CD4-positive, alpha-beta T cell treated with Interleukin-1 beta for 1 hour (primary cell): ENCODE measurements around the gene ACOX2.

Experiments
- DNase-seq, 2 donors: peaks; one replicate each; pipeline ENCODE4 v3.0.0-alpha.2; 2020 to 2022

Gene ACOX2

GRCh38 chr3:58470363-58471024 is 66.5 kb downstream of the ACOX2 start:
- DNase-seq, result no peak

GRCh38 chr3:58469096-58469495 is 67.9 kb downstream of the ACOX2 start:
- no peak for DNase-seq

GRCh38 chr3:58466899-58467563 is 70.0 kb downstream of the ACOX2 start:
- no peak for DNase-seq

GRCh38 chr3:58464866-58465265 is 72.1 kb downstream of the ACOX2 start:
- DNase-seq, result no peak

GRCh38 chr3:58463942-58464271 is 73.1 kb downstream of the ACOX2 start:
- DNase-seq, result no peak

- DNase-seq, result peak; percentile 68 to 75
These were observed 73.6 kb downstream of the ACOX2 start for GRCh38 chr3:58463181-58463941.

- DNase-seq, result no peak
These were observed 74.2 kb downstream of the ACOX2 start for GRCh38 chr3:58462829-58463180.

GRCh38 chr3:58459160-58459559 is 77.8 kb downstream of the ACOX2 start:
- no peak for DNase-seq
